Fibroblast of lung (primary cell): ENCODE results near the gene COL4A3. TPM values are rescaled to one million over a fixed set of nuclear protein-coding genes. Genes with fewer than 3 reads are reported as not detected.
A peak's percentile ranks its signal among the peaks of the same experiment; 100 is the strongest.

Source experiments
- DNase-seq, 2 donors: peaks; one replicate each; pipeline versions ENCODE4 v3.0.0 to v3.0.0-alpha.2; 2010; ENCODE audit warnings: low read depth in 2 of 2
- H2AFZ ChIP-seq: 2 replicates; pipeline ENCODE4 v1.5.1; 2012; ENCODE audit warnings: low read length, control low read depth, inconsistent platforms
- H3K27ac ChIP-seq: 2 replicates; pipeline ENCODE4 v1.5.1; 2011; ENCODE audit warnings: low read length, control low read depth; ENCODE audit not compliant: insufficient read depth
- H3K27me3 ChIP-seq: 2 replicates; pipeline ENCODE4 v1.5.1; 2011; ENCODE audit warnings: mild to moderate bottlenecking, low read length; ENCODE audit not compliant: control insufficient read depth, insufficient read depth
- H3K36me3 ChIP-seq: 2 replicates; pipeline ENCODE4 v1.5.1; 2011; ENCODE audit warnings: low read length; ENCODE audit not compliant: control insufficient read depth, insufficient read depth
- H3K4me1 ChIP-seq: 2 replicates; pipeline ENCODE4 v1.5.1; 2011; ENCODE audit warnings: low read length; ENCODE audit not compliant: control insufficient read depth, insufficient read depth; ENCODE audit errors: extremely low read depth
- H3K4me2 ChIP-seq: 2 replicates; pipeline ENCODE4 v1.5.1; 2011; ENCODE audit warnings: low read length, control low read depth; ENCODE audit not compliant: insufficient read depth; ENCODE audit errors: extremely low read depth
- H3K4me3 ChIP-seq, 4 experiments: fragments of 200-600 bp in 1 of 4; sonication (generic) in 1 of 4; replicated peaks in 1 of 4; 2 replicates each; pipeline ENCODE4 v1.5.1; 2011 to 2016; ENCODE audit warnings: low read length in 4 of 4, low read depth in 3 of 4, mild to moderate bottlenecking in 3 of 4, control low read depth in 2 of 4, inconsistent platforms in 1 of 4, mixed read lengths in 1 of 4; ENCODE audit not compliant: insufficient read depth in 1 of 4; ENCODE audit errors: control extremely low read depth in 1 of 4
- H3K79me2 ChIP-seq: 2 replicates; pipeline ENCODE4 v1.5.1; 2012; ENCODE audit warnings: mild to moderate bottlenecking, low read length, inconsistent platforms; ENCODE audit not compliant: control insufficient read depth, insufficient read depth
- H3K9ac ChIP-seq: 2 replicates; pipeline ENCODE4 v1.5.1; 2011; ENCODE audit warnings: mild to moderate bottlenecking, low read length, control low read depth; ENCODE audit not compliant: insufficient read depth
- H3K9me3 ChIP-seq: 2 replicates; pipeline ENCODE4 v1.5.1; 2012; ENCODE audit warnings: low read depth, low read length; ENCODE audit not compliant: control insufficient read depth, insufficient read depth
- H4K20me1 ChIP-seq: 2 replicates; pipeline ENCODE4 v1.5.1; 2011; ENCODE audit warnings: low read length; ENCODE audit not compliant: control insufficient read depth, insufficient read depth; ENCODE audit errors: extremely low read depth
- EZH2 ChIP-seq: IDR thresholded peaks from 2 replicates; pipeline ENCODE4 v1.5.1; 2012; ENCODE audit warnings: low read length, control low read depth, mild to moderate bottlenecking; ENCODE audit errors: missing control alignments
- polyA plus RNA-seq, 2 donors: library from polyadenylated mRNA; depleted of rRNA in 1 of 2; stranded (reverse) in 1 of 2; unstranded in 1 of 2; fragments of >200 nt; gene quantifications; 2 replicates each; pipeline ENCODE4 v1.2.1, GENCODE V29; 2011 to 2012; ENCODE audit warnings: missing spikeins in 1 of 2
- total RNA-seq: library from RNA; depleted of rRNA; stranded (reverse); fragments of >200 nt; gene quantifications from 2 replicates; pipeline ENCODE4 v1.2.1, GENCODE V29; 2014
- TF ChIP-seq, protein P1 (sequence below), 2 donors: IDR thresholded peaks in 1 of 2; conservative IDR thresholded peaks in 1 of 2; 1 replicate in 1 of 2; 2 replicates in 1 of 2; pipeline ENCODE4 v1.5.1; 2011 to 2012; ENCODE audit warnings: low read length in 2 of 2, control low read depth in 1 of 2, inconsistent platforms in 1 of 2, low read depth in 1 of 2, mild to moderate bottlenecking in 1 of 2

The COL4A3 gene
- total and polyA plus RNA-seq, 2 donors (not counting 1 experiment from before 2014, with no cell fraction given), result 0.12 to 0.33 TPM

DNA sequence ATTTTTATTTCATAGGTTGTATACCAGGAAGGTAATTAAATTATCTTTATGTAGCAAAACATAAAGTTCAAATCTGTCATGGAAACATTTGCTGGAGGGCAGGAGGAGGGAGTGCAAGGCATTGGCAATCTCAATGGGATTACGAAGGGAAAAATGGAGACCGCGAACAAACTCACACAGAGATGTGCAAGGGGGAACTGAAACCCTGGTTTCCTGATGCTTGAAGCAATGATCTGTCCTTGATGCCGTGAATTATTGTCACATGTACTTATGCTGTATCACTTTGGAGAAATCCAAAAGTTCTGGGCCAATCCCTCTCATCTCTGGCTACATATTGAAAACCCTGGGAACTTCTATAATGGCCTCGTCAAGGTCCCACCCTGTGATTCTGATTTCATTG is 95.6 kb downstream of the COL4A3 start:
- H2AFZ ChIP-seq, result no peak overlapping the region
- H3K36me3 ChIP-seq, result no peaks in the 10 kb centered on the region
- no peaks in the 10 kb centered on the region for H3K4me1 ChIP-seq
- no peak overlapping the region for H3K4me2 ChIP-seq
- H4K20me1 ChIP-seq, result no peaks in the 10 kb centered on the region
- no peak overlapping the region for H3K9ac ChIP-seq
- H3K27ac ChIP-seq, result no peak overlapping the region
- no peak for DNase-seq
- no peaks in the 10 kb centered on the region for H3K27me3 ChIP-seq
- H3K9me3 ChIP-seq, result no peaks in the 10 kb centered on the region
- no peak for TF ChIP-seq EZH2
- TF ChIP-seq, protein P1, sequence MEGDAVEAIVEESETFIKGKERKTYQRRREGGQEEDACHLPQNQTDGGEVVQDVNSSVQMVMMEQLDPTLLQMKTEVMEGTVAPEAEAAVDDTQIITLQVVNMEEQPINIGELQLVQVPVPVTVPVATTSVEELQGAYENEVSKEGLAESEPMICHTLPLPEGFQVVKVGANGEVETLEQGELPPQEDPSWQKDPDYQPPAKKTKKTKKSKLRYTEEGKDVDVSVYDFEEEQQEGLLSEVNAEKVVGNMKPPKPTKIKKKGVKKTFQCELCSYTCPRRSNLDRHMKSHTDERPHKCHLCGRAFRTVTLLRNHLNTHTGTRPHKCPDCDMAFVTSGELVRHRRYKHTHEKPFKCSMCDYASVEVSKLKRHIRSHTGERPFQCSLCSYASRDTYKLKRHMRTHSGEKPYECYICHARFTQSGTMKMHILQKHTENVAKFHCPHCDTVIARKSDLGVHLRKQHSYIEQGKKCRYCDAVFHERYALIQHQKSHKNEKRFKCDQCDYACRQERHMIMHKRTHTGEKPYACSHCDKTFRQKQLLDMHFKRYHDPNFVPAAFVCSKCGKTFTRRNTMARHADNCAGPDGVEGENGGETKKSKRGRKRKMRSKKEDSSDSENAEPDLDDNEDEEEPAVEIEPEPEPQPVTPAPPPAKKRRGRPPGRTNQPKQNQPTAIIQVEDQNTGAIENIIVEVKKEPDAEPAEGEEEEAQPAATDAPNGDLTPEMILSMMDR (conservative IDR thresholded peaks at IDR 0.05 in 1 of 2, IDR thresholded peaks at IDR 0.05 in 1 of 2; ENCODE audit: low read depth in 1 of 2, low read length in 2 of 2), result no peak
- H3K79me2 ChIP-seq, result no peaks in the 10 kb centered on the region
- no peak overlapping the region for H3K4me3 ChIP-seq

DNA sequence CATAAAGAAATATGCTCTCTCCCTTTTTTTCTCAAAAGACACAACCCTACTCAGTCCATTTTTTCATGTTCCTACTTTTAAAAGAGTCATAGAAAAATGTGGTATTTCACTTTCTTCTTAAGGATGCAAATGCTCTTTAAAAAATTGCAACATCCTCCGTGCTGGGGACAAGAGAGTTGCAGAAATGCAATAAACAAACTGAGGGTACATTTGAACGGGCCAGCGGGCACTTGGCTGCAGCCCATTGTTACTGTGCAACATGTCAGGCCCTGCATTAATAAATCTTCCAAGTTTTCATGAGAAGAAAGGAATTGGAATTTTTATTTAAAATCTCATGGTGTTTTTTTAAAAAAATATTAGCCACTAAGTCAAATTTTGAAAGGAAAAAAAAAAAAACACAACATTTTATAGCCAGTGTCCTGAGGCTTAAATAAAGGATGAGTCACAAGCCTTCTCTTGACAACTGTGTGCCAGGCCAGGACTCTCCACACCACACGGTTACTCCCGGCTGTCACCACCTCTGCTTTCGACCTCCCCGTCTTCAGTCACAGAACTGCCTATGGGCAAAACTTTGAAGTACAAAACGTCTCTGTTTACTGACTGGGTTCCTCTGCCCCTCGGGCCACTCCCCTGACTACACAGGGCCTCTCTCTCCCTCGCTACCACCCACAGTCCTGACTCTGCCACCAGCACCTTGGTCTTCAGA is 103.1 kb downstream of the COL4A3 start:
- H3K9me3 ChIP-seq, result no peaks in the 10 kb centered on the region
- H3K27ac ChIP-seq, result no peak overlapping the region
- H3K79me2 ChIP-seq, result no peaks in the 10 kb centered on the region
- DNase-seq, result peak in 1 of 2 donors; percentile 67
- no peaks in the 10 kb centered on the region for H3K27me3 ChIP-seq
- no peak overlapping the region for H2AFZ ChIP-seq
- no peaks in the 10 kb centered on the region for H3K4me1 ChIP-seq
- no peaks in the 10 kb centered on the region for H4K20me1 ChIP-seq
- no peak for TF ChIP-seq EZH2
- TF ChIP-seq, protein P1 (conservative IDR thresholded peaks at IDR 0.05 in 1 of 2, IDR thresholded peaks at IDR 0.05 in 1 of 2; ENCODE audit: low read depth in 1 of 2, low read length in 2 of 2), result no peak
- no peak overlapping the region for H3K9ac ChIP-seq
- no peaks in the 10 kb centered on the region for H3K36me3 ChIP-seq
- H3K4me3 ChIP-seq, result no peak overlapping the region
- no peak overlapping the region for H3K4me2 ChIP-seq

DNA sequence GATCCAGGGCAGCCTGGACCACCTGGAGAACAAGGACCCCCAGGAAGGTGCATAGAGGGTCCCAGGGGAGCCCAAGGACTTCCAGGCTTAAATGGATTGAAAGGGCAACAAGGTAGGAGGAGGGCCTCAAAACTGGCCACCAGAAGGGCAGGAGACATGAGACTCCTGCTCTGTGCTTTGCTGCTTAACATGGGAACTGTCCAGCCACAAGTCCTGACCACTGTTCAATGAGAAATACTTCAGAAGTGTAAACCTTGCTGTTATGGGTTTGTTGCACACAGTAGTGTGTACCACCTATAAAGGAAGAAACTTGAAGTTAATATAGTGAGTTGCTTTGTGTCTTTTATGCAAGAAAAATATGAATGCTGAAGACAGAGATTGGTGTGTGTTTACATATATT is 116.5 kb downstream of the COL4A3 start:
- Histone ChIP-seq H2AFZ (no peak overlapping the region), H3K4me2 (no peak overlapping the region), H3K79me2 (no peaks in the 10 kb centered on the region), H3K27ac (no peak overlapping the region), H3K4me1 (no peaks in the 10 kb centered on the region), H3K27me3 (no peaks in the 10 kb centered on the region), H3K9ac (no peak overlapping the region), H3K4me3 (no peak overlapping the region), H3K36me3 (no peaks in the 10 kb centered on the region), H3K9me3 (no peaks in the 10 kb centered on the region), H4K20me1 (no peaks in the 10 kb centered on the region)
- TF ChIP-seq EZH2, result no peak
- peak in 1 of 2 donors; percentile 6 for DNase-seq
